Endodermal cell (in vitro differentiated cells): Measurements from ENCODE around the gene PAN2. TPM values are rescaled to one million over a fixed set of nuclear protein-coding genes. Genes with fewer than 3 reads are reported as not detected.

Experiments used
- DNase-seq: peaks from one replicate; pipeline ENCODE4 v3.0.0-alpha.2; 2017
- H3K27ac ChIP-seq: 2 replicates; pipeline ENCODE4 v1.5.1; 2013; ENCODE audit warnings: mild to moderate bottlenecking, low read depth, low read length, moderate library complexity
- H3K27me3 ChIP-seq: 2 replicates; pipeline ENCODE4 v1.6.1; 2013; ENCODE audit warnings: mild to moderate bottlenecking, low read length, moderate library complexity; ENCODE audit not compliant: insufficient read depth, control insufficient read depth, poor library complexity, severe bottlenecking
- H3K36me3 ChIP-seq: 2 replicates; pipeline ENCODE4 v1.7.0; 2013; ENCODE audit warnings: mild to moderate bottlenecking, low read length, moderate library complexity; ENCODE audit not compliant: control insufficient read depth, insufficient read depth
- H3K4me1 ChIP-seq: one replicate; pipeline ENCODE4 v1.7.0; 2013; ENCODE audit warnings: low read length; ENCODE audit not compliant: control insufficient read depth, insufficient read depth
- H3K4me3 ChIP-seq: 2 replicates; pipeline ENCODE4 v1.5.1; 2013; ENCODE audit warnings: mild to moderate bottlenecking, low read length, moderate library complexity
- H3K9ac ChIP-seq: 2 replicates; pipeline ENCODE4 v1.6.1; 2013; ENCODE audit warnings: mild to moderate bottlenecking, low read length, moderate library complexity; ENCODE audit not compliant: poor library complexity, severe bottlenecking; ENCODE audit errors: extremely low read depth
- H3K9me3 ChIP-seq: 2 replicates; pipeline ENCODE4 v1.6.1; 2013; ENCODE audit warnings: mild to moderate bottlenecking, low read length, moderate library complexity; ENCODE audit not compliant: control insufficient read depth
- H3K27ac Mint-ChIP-seq: 2 replicates; pipeline ENCODE4 v1.8.0; 2020; ENCODE audit warnings: mixed read lengths
- H3K27me3 Mint-ChIP-seq: 2 replicates; pipeline ENCODE4 v1.8.0; 2021; ENCODE audit warnings: mild to moderate bottlenecking, mixed read lengths; ENCODE audit not compliant: insufficient read depth
- H3K36me3 Mint-ChIP-seq: 2 replicates; pipeline ENCODE4 v1.8.0; 2020; ENCODE audit warnings: low read depth, mixed read lengths
- H3K4me1 Mint-ChIP-seq: 2 replicates; pipeline ENCODE4 v1.8.0; 2020; ENCODE audit warnings: mixed read lengths
- H3K4me3 Mint-ChIP-seq: 2 replicates; pipeline ENCODE4 v1.8.0; 2020; ENCODE audit warnings: mild to moderate bottlenecking, moderate library complexity, mixed read lengths
- H3K9me3 Mint-ChIP-seq: 2 replicates; pipeline ENCODE4 v1.8.0; 2020; ENCODE audit warnings: mild to moderate bottlenecking, mixed read lengths
- WGBS, 2 experiments: methylation state at CpG; one replicate each; pipeline versions ENCODE4 v1.1.5 to v1.1.7; 2013; ENCODE audit warnings: missing lambda C conversion rate in 2 of 2, mixed read lengths in 1 of 2; ENCODE audit not compliant: insufficient coverage in 1 of 2, insufficient read length in 1 of 2; 5-methylcytosine and 5-hydroxymethylcytosine counted together
- total RNA-seq, 2 donors: library from RNA; stranded (reverse); fragmentation: NEBNext Ultra II Directional in 1 of 2; extraction: Animal tissue kit (Norgen Biotek cat#: 25700) in 1 of 2; gene quantifications; 2 replicates in 1 of 2; 3 replicates in 1 of 2; pipeline ENCODE4 v1.2.1, GENCODE V29; 2021
- TF ChIP-seq, protein P1 (sequence below): fragments of 200-600 bp; sonication (generic); conservative IDR thresholded peaks from 2 replicates; pipeline ENCODE4 v1.5.0; 2021; ENCODE audit warnings: antibody characterized with exemption, mild to moderate bottlenecking

PAN2 gene
- total RNA-seq, 2 donors from 2014 or later, result 66.5 to 90.3 TPM

DNA sequence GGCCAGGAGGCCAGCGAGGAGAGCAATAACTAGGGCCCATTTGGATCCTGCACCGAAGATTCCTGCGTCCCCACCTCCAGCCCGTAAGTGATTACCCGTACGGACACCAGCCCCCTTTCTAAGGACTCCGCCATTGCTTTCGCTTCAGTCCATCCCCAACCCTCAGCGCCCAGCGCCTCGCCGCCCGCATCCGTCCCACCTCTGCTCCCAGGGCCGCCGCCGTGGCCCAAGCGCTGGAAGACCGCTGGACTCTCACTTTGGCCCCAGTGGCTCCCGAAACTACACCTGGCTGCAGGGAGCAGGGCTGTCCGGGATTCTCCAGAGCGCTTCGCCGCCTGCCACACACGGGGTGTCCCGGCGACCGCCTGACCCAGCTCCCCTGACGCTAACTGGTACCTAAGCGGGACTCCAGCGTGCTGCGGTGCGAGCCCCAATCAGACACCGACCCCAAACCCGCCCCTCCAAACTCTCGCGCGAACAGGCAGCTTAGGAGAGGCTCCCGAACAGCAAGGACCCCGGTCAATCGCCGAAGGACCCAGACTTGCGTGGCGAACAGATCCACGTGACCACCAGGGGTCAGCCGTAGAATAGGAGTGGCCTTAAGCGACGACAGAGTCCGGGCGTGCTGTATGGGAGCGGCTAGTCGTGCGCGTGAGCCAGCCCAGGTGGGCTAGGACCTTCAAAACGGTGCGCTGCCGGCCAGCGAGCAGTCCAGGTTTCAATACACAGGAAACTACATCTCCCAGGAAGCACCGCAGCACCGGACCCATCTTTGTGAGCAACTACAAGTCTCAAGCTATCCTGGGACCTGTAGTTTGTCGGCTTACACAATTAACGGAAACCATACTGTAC lies 18.0 kb downstream of the PAN2 start, which contains the start of gene CNPY2:
TSS of gene CNPY2 (minus strand) at position 367 of the 852 bp plus-strand sequence. CDS start 771 bp downstream, outside the sequence.
- H3K27me3 ChIP-seq, result no peaks in the 10 kb centered on the region

DNA sequence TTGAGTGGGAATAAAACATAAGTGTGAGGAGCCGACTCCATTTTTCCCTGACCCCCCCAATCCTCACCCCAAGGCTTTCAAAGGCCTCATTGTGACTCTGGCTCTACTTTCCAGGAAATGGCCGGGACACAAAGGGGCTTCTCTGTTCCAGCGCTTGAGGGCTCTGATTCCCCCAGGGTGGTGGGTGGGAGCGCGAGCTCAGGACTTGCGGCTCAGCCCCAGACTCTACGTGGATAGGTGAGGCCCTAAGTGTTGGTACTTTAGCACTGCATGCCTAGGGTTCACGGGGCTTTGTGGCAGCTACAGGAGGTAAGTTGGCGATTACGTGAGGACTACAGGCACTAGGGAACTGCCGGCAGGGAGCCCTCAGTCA lies 18.6 kb downstream of the PAN2 start:
- peak overlapping the region; percentile 96 for H3K4me3 ChIP-seq
- TF ChIP-seq, protein P1, sequence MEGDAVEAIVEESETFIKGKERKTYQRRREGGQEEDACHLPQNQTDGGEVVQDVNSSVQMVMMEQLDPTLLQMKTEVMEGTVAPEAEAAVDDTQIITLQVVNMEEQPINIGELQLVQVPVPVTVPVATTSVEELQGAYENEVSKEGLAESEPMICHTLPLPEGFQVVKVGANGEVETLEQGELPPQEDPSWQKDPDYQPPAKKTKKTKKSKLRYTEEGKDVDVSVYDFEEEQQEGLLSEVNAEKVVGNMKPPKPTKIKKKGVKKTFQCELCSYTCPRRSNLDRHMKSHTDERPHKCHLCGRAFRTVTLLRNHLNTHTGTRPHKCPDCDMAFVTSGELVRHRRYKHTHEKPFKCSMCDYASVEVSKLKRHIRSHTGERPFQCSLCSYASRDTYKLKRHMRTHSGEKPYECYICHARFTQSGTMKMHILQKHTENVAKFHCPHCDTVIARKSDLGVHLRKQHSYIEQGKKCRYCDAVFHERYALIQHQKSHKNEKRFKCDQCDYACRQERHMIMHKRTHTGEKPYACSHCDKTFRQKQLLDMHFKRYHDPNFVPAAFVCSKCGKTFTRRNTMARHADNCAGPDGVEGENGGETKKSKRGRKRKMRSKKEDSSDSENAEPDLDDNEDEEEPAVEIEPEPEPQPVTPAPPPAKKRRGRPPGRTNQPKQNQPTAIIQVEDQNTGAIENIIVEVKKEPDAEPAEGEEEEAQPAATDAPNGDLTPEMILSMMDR, result no peak
- H3K4me3 Mint-ChIP-seq, result peak overlapping the region; percentile 98
- peaks cover 30% of the 10 kb centered on the region for H3K36me3 ChIP-seq
- WGBS, 2 experiments, result 6 to 7% methylated on average over 9 to 11 of the region's 11 CpGs
- H3K27ac Mint-ChIP-seq, result peak overlapping the region; percentile 99
- H3K27ac ChIP-seq, result peak overlapping the region; percentile 79
- peaks cover 42% of the 10 kb centered on the region for H3K36me3 Mint-ChIP-seq
- peaks cover 5% of the 10 kb centered on the region for H3K4me1 ChIP-seq
- H3K9me3 ChIP-seq, result no peaks in the 10 kb centered on the region
- no peaks in the 10 kb centered on the region for H3K27me3 Mint-ChIP-seq
- peak overlapping the region; percentile 95 for H3K9ac ChIP-seq
- no peaks in the 10 kb centered on the region for H3K9me3 Mint-ChIP-seq
- no peak for DNase-seq
- no peaks in the 10 kb centered on the region for H3K27me3 ChIP-seq
- H3K4me1 Mint-ChIP-seq, result peaks cover 5% of the 10 kb centered on the region

More for the DNA sequence above, 18.0 kb downstream of the PAN2 start, which contains the start of gene CNPY2:
- H3K9me3 ChIP-seq, result no peaks in the 10 kb centered on the region
- H3K27me3 Mint-ChIP-seq, result no peaks in the 10 kb centered on the region
- H3K27ac ChIP-seq, result peak within 1 kb of the TSS; percentile 79
- peak; percentile 100 for DNase-seq
- peaks cover 5% of the 10 kb centered on the region for H3K4me1 ChIP-seq
- peak within 1 kb of the TSS; percentile 98 for H3K4me3 Mint-ChIP-seq
- H3K9ac ChIP-seq, result peak within 1 kb of the TSS; percentile 95
- WGBS, 2 experiments, result 0% methylated on average over 22 to 62 of the region's 62 CpGs
- TF ChIP-seq, protein P1, result peak; percentile 37
- H3K36me3 ChIP-seq, result peaks cover 24% of the 10 kb centered on the region
- H3K9me3 Mint-ChIP-seq, result no peaks in the 10 kb centered on the region
- H3K27ac Mint-ChIP-seq, result peak within 1 kb of the TSS; percentile 99
- peaks cover 5% of the 10 kb centered on the region for H3K4me1 Mint-ChIP-seq
- peaks cover 36% of the 10 kb centered on the region for H3K36me3 Mint-ChIP-seq
- peak within 1 kb of the TSS; percentile 96 for H3K4me3 ChIP-seq

DNA sequence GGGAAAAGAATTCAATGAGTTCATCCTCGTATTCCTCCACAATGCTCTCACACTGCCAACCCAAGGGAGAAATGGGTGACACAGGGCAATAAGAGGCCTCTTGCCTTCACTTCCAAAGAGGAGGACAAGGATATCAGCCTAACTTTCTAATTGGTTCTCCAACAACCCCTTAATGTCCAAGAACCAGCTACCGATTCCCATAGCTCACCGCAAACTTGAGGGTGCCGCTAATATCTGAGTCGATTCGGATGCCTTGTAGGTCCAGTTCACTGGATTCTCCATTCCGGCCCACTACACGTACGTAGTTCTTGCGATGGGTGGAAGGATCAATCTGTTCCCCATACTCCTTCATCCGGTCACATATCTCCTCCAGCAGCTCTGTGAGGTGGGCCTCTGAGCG lies 22.8 kb downstream of the PAN2 start:
- Mint-ChIP-seq H3K36me3 (peaks cover 56% of the 10 kb centered on the region), H3K9me3 (no peaks in the 10 kb centered on the region), H3K4me1 (peaks cover 5% of the 10 kb centered on the region), H3K27me3 (no peaks in the 10 kb centered on the region), H3K4me3 (no peak overlapping the region), H3K27ac (no peak overlapping the region)
- Histone ChIP-seq H3K36me3 (peaks cover 55% of the 10 kb centered on the region), H3K4me1 (peaks cover 5% of the 10 kb centered on the region), H3K9me3 (no peaks in the 10 kb centered on the region), H3K4me3 (no peak overlapping the region), H3K27ac (no peak overlapping the region), H3K9ac (no peak overlapping the region), H3K27me3 (no peaks in the 10 kb centered on the region)
- WGBS, 2 experiments, result 96 to 97% methylated on average over 12 of the region's 12 CpGs
- TF ChIP-seq, protein P1, result no peak
- no peak for DNase-seq
